ENCODE results near the gene NUS1.
"Not testable (repeated sequence)": the region's sequence is repeated elsewhere in the genome, so short reads cannot be mapped to it uniquely, and the experiment has no call there.

The NUS1 gene

GRCh38 chr6:117674991-117675657 lies at the start of gene NUS1:
NUS1 (plus strand) TSS chr6:117675469; CDS start chr6:117675671, 202 bp downstream.
- DNase-seq (ENCODE audit: low read depth): peak; percentile 97

GRCh38 chr6:117627533-117627932 lies 47.7 kb upstream of the NUS1 start:
- no peak for DNase-seq (ENCODE audit: low read depth)

- no peak for DNase-seq (ENCODE audit: low read depth)
Measured at GRCh38 chr6:117629119-117629660, 46.1 kb upstream of the NUS1 start.

- no peak for DNase-seq (ENCODE audit: low read depth)
Measured at GRCh38 chr6:117637770-117638169, 37.5 kb upstream of the NUS1 start.

GRCh38 chr6:117642976-117643375 lies 32.3 kb upstream of the NUS1 start:
- no peak for DNase-seq (ENCODE audit: low read depth)

GRCh38 chr6:117651984-117652383 lies 23.3 kb upstream of the NUS1 start:
- DNase-seq (ENCODE audit: low read depth): not testable (repeated sequence)

GRCh38 chr6:117653949-117654348 lies 21.3 kb upstream of the NUS1 start:
- DNase-seq (ENCODE audit: low read depth): no peak

GRCh38 chr6:117655380-117655779 lies 19.9 kb upstream of the NUS1 start:
- DNase-seq (ENCODE audit: low read depth): no peak

GRCh38 chr6:117666881-117667280 lies 8.4 kb upstream of the NUS1 start:
- DNase-seq (ENCODE audit: low read depth): no peak

GRCh38 chr6:117668736-117669135 lies 6.5 kb upstream of the NUS1 start:
- no peak for DNase-seq (ENCODE audit: low read depth)

- no peak for DNase-seq (ENCODE audit: low read depth)
Measured at GRCh38 chr6:117674503-117674902, 766 bp upstream of the NUS1 start.

- DNase-seq (ENCODE audit: low read depth): peak; percentile 22
Measured at GRCh38 chr6:117675658-117676301, 511 bp downstream of the NUS1 start.

GRCh38 chr6:117676577-117677218 lies 1.4 kb downstream of the NUS1 start:
- DNase-seq (ENCODE audit: low read depth): peak; percentile 13

GRCh38 chr6:117677553-117678141 lies 2.4 kb downstream of the NUS1 start:
- DNase-seq (ENCODE audit: low read depth): peak; percentile 16

GRCh38 chr6:117681162-117681741 lies 6.0 kb downstream of the NUS1 start:
- no peak for DNase-seq (ENCODE audit: low read depth)

GRCh38 chr6:117684749-117685148 lies 9.5 kb downstream of the NUS1 start:
- no peak for DNase-seq (ENCODE audit: low read depth)

GRCh38 chr6:117685359-117685758 lies 10.1 kb downstream of the NUS1 start:
- DNase-seq (ENCODE audit: low read depth): no peak

GRCh38 chr6:117687021-117687648 lies 11.9 kb downstream of the NUS1 start:
- no peak for DNase-seq (ENCODE audit: low read depth)

GRCh38 chr6:117689584-117689983 lies 14.3 kb downstream of the NUS1 start:
- DNase-seq (ENCODE audit: low read depth): not testable (repeated sequence)

GRCh38 chr6:117706504-117706903 lies 31.2 kb downstream of the NUS1 start:
- no peak for DNase-seq (ENCODE audit: low read depth)

GRCh38 chr6:117706936-117707509 lies 31.8 kb downstream of the NUS1 start:
- DNase-seq (ENCODE audit: low read depth): not testable (repeated sequence)

Measured in EH (cell line).